Hematopoietic multipotent progenitor cell (in vitro differentiated cells): Measurements from ENCODE around the gene ITPRID2. TPM values are rescaled to one million over a fixed set of nuclear protein-coding genes. Genes with fewer than 3 reads are reported as not detected.
"Not testable (repeated sequence)": the region's sequence is repeated elsewhere in the genome, so short reads cannot be mapped to it uniquely, and the experiment has no call there.

ENCODE experiments used
- DNase-seq, 3 donors: peaks; one replicate each; pipeline ENCODE4 v3.0.0-alpha.2; 2011 to 2015; ENCODE audit warnings: low read depth in 2 of 3, low spot score in 2 of 3
- total RNA-seq: library from RNA; depleted of rRNA; stranded (reverse); fragments of >200 nt; gene quantifications from one replicate; pipeline ENCODE4 v1.2.3, GENCODE V29; 2012

ITPRID2 gene
- total RNA-seq, 1 donor = 55.2 TPM

- no peak for DNase-seq
Measured at GRCh38 chr2:181915102-181915501, 23.6 kb downstream of the ITPRID2 start.

DNA sequence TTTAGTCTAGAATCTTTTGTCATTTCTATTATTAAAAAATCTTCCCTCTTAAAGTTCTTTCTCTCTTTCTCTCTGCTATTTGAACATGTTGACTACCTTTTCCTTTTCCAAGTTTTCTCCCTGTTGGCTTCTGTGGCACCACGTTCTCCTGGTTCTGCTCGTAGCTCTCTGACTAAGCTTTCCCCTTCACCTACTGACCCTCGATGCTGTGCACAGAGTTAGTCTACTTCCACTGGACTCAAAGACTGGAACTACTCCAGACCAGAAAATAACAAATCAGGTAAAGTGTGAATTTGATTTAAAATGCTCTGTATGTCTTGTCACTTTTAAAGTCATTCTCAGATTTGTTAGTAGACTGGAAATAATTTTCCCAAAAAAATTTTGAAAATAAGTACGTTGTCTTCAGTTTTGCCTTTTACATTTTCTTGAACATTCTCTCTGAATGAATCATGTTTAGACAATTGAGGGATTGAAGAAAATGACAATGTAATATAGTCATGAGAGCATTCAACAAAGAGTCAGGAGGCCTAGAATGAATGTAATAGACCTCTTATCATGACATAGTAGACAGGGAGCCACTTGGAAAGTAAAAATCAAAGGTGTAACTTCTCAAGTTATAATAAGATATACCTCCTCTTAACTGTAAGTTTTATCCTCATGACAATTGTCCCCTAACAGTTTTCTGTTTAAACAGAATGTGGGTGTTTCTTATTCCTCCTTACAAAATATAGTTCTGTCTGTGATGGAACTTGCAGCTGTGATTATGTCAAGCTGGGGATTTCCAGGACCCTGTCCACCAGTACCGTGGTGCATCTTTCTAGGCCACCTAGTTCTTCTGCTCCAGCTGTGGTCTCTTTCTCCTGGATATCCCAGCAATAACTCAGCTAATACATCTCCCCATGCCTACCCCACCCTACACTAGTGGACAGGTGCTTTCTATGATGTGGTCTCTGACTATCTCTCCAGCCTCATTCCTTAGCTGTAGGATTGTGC, 25.5 kb downstream of the ITPRID2 start:
- no peak for DNase-seq

DNA sequence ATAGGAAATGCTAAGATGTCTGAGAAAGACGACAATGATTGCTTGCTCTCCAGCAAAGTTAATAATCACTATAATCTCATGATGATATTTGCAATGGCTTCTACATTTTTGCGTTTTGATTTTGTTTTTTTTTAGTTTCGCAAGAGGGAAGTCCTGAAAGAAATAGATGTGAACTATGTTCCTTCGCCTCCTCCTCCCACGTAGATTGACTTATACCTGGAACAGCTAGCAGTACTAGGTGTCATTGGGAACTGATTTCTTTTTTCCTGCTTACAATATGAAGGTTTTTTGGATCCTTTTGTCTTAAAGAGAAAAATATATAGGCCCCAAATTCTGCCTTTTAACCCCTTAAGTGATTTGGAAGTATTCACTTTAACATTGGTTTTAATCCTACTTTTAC, 26.7 kb downstream of the ITPRID2 start:
- no peak for DNase-seq

DNA sequence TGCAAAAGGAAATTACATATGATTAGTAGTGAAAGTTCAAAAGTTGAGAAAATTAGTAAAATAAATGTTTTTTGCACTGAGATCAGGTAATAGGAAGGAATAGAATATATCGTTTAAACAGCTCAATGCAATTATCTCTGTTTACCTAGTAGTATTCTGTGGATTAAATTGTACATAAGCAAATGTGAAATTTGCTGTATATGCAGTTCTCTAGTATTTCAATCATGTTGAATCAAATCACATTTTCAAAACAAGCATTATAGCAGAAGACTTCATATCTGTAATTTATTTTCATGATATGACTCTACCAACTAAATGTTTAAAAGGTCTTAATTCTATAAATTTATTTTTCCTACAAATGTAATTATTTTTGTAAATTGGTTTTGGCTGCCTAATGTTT, 31.6 kb downstream of the ITPRID2 start:
- DNase-seq = no peak

DNA sequence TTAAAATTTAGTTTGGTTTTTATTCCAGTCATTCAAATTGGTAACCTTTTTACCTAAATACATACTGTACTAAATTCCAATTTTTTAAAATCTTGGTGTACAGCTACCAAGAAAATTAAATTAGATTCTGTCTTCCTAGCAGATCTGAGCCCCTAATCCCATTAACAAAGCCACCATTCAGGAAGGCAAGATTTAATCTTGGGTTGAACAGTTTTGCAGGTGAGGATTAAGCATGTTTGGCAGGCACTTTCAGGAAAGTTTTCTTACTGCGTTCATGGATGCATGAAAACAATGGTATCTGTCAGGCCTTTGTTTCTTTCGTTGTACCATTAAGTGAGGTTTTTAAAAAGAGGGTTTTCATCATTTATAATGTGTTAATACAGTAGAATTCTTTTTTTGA, 32.8 kb downstream of the ITPRID2 start:
- DNase-seq = no peak

DNA sequence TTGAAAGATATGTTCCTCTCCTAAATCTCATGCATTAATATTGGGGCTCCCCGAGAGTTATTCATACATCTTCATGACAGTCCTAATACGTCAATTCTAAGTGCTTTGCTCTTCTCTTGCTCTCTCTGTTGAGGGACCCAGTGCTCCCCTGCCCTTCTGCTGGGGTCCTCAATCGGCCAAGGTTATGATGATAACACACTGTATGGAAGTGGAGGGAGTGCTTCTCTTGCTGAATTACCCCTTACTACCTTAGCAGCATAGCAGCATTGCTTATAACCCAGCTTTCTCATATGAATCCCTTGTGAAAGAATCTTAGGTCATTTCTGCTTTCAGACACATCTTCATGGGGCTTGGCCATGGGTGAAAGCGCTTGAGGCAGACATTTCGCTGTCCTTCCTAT, 43.2 kb downstream of the ITPRID2 start:
- no peak for DNase-seq

DNA sequence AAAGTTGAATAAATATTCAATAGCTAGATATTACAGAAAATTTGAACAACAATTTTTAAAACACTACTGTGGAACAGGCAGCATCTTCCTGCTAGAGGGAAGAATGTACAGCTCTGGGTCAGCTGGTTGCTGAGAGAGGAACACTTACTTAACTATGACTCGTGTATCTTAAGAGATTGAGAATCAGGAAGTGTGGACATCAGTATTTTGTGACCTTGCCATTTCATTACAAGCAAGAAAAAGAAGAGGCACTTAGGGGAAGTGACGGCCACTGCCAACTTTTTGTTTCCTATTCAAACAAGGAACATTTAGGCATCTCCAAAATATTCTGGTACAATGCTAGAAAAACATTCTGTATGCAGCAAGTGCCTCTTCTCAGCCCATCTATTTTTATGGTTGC, 45.9 kb downstream of the ITPRID2 start:
- DNase-seq = peak in 1 of 3 donors; percentile 35

DNA sequence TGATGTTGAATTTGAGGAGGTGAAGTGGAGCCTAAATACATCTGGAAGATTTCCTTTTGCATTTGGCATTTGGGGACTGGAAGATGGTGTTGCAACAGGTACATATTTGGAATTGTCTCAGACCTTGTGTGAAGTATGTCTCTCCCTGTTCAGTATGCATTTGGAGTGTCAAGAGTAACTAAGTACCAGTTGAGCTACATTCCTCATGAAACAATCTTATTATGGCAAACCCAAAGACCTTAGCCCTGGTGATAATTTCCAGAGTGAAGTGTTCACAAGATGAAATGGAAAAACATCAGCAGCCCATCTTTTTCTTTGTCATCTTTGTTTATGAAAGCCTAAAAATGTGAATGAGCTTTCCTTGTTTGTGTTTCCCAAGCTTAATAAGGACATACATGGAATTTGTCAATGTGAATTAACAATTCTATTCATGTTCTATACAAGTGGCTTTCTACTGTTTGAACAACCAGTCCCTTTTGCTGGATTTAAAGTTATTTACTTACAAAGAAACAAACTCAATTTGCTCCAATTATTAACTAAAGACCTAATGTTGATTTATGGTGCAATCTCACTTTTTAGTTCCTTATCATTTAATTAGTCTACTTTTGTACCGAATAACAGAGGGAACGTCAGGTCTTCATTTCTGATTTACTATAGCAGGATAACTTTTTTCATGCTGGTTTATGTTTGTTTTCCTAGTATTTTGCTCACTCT, 52.0 kb downstream of the ITPRID2 start:
- no peak for DNase-seq

DNA sequence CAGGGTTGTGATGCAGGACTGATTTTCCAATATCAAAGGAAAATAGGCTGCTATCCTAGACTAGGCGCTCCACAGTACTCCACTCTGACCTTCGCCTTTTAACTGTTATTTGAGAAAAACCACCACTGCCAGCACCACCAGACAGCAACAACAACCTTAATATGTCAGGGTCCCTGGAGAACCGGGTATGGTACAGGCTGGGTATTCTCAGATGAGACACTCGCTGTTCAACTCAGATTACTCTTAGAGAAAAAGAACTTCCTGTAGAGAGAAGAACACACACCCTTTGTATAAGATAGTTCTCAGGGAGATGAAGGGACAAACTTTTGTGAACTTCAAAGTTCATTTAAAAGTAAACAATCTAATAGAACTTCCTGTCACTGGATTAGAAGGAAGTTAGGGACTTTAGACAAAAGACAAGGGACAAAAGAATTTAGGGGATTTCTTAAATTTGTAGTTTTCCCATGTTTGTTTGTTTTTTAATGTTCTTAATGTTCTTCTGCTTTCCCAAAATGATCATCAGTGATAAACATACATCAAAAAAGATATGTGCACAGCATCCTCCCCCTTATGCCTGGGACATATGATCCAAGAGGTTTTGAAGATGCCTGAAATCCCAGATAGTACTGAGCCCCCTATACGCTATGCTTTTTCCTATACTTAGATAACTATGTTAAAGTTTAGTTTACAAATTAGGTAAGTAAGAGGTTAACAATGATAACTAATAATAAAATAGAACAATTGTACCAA, 52.8 kb downstream of the ITPRID2 start:
- no peak for DNase-seq

DNA sequence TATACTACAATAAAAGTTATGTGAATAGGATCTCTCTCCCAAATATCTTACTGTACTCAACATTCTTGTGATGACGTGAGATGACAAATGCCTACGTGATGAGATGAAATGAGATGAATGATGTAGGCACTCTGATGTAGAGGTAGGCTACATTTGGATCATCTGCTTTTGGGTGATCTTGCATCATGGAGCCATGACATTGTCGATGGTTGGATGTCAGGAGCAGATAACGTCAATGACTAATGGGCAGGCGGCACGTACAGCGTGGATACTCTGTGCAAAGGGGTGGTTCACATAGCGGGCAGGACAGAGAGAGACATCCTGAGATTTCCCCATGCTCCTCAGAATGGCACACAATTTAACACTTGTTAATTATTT, 53.4 kb downstream of the ITPRID2 start:
- DNase-seq = no peak

- no peak for DNase-seq
Measured at GRCh38 chr2:181946444-181947127, 55.1 kb downstream of the ITPRID2 start.

GRCh38 chr2:181947273-181947672, 55.7 kb downstream of the ITPRID2 start:
- no peak for DNase-seq

DNA sequence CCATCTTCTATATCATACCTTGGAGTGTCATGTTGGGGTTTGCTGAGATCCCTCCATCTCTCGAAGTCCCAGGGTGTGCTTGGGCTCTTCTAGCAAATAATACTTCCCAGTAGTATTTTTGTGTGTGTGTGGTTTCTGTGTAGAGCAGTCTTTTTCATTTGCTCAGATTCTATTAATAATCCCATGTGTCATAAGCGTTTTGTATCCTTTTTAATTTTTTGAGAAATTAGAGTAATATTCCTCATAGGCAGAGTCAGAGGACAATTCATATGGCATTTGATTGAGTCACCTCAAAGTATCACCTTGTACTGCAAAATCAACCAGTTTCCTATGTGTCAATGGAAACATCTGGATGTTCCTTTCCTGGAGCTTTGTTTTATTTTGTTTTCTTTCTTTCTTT, 56.7 kb downstream of the ITPRID2 start:
- DNase-seq = no peak

DNA sequence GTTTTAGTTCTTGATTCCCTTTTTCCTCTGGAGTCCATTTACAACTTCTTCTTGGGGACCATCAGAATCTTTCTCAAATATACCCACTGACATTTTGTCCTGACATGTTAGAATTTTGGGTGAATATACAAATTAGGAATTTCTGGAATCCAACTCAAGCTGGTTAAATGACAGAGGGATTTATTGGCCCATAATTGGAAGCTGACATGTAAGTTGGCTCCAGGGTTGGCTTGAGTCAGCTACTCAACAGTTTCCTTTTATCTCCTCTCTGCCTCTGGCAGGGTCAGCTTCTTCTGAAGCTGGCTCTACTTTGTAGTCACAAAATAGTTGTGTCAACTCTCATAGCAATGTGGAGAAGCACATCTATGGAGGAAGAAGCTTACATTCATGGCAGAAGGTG, 57.5 kb downstream of the ITPRID2 start:
- DNase-seq = no peak

DNA sequence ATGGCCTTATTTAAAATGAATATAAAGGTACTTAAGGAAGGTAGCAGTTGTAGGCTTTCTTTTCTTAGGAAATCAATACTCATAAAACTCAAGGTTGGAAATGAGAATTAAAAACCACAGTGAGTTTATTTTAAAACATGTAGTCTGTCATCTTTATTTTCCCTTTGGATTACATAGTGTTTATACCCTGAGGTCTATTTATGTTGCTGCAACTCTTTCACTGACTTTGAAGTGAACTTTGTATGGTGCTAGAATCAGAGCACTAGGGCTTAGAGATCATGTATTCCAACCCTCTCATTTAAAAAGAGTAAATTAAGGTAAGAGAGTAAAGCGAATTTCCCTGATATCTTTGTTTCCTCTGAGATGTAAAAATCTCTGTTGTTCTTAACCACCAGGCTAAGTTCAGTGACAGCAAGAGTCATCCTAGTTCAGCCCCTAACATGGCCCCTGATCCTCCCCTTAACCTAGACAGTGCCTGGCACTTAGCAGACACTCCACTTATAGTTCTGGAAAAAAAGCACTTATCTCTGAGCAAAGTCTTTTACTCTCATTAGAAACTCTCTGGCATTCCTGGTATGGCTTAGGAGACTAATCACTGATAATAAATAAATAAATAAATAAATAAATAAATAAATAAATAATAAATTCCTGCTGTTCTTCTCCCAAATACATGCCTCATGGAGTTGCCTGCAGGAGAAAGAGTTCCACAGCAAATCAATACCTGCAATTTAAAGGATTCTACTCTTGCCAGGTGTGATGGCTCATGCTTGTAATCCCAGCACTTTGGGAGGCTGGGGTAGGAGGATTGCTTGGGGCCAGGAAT, 61.1 kb downstream of the ITPRID2 start:
- no peak for DNase-seq

- DNase-seq = peak; percentile 26 to 85 (median 71)
Measured at GRCh38 chr2:181953881-181954537, 62.5 kb downstream of the ITPRID2 start.

GRCh38 chr2:181954538-181954883, 63.0 kb downstream of the ITPRID2 start:
- no peak for DNase-seq

DNA sequence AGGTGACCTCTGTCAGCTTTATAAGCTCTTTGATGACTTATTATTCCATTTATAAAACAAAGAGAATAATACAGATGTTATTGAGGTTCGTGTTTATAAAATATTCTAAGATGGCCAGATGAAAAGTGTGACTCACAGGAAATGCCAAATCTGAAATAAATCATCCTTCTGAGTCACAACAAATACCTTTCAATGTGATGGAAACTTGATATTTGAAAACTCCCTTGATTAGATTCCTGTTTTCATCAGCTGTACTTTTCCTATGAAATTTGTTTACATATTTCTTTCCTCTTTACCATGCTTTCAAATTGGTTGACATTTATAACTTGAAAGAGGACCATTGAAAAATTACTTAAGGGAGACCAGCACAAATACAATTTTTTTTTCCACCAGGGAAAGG, 63.5 kb downstream of the ITPRID2 start:
- peak in 1 of 3 donors; percentile 2 for DNase-seq

- DNase-seq = not testable (repeated sequence)
Measured at GRCh38 chr2:181955866-181956265, 64.3 kb downstream of the ITPRID2 start.
